Suprapubic skin (tissue), 4 donors: Measurements from ENCODE around the gene E2F4.

Experiments used
- EP300 ChIP-seq: sonication (generic); formaldehyde crosslinking; IDR thresholded peaks from one replicate; pipeline ENCODE4 v1.6.1; 2017; ENCODE audit warnings: antibody characterized with exemption
- POLR2A ChIP-seq, 2 donors: fragments of 450-650 bp; IDR thresholded peaks; one replicate each; pipeline ENCODE4 v1.6.1; 2017; ENCODE audit warnings: antibody characterized with exemption in 2 of 2, mild to moderate bottlenecking in 2 of 2, moderate library complexity in 2 of 2
- POLR2AphosphoS5 ChIP-seq, 3 donors: sonication (generic); formaldehyde crosslinking; IDR thresholded peaks; one replicate each; pipeline ENCODE4 v1.6.1; 2017; ENCODE audit warnings: antibody characterized with exemption in 3 of 3
- TF ChIP-seq, protein P1 (sequence below), 2 donors: fragments of 200-600 bp in 1 of 2; fragments of 450-650 bp in 1 of 2; sonication (generic) in 1 of 2; IDR thresholded peaks; one replicate each; pipeline ENCODE4 v1.5.1; 2016 to 2019; ENCODE audit warnings: antibody characterized with exemption in 2 of 2, mild to moderate bottlenecking in 1 of 2, moderate library complexity in 1 of 2

DNA sequence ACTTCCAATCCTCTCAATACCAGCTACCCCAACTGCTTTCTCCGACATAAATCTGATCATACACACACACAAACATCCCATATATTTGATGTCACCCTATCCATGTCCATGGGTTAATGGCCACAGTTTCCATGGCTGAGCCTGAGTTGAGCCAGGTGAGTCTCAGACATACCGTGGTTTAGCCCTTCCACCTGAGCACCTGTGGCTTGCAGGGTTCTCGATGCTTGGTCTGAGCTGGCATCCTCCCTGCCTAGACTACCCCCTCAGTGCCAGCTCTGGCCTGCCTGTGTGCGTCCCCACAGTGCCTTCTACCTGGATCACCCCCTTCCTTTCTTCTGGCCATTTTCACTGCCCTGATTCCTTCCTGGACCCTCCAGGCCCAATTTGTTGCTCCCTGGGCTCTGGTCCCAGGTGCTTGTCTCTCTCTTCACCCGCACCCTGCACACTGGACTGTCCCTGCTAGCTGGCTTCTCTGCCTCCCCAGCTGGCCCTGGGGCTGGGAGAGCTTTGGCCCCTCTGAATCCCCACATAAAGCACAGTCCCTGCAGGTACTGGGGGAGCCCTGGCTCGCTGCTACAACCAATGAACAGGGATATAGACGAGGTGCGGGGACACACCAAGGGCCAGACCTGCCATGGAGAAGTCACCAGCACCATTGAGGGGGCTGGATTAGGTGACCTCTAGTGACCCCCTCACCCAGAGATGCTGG is 14.3 kb downstream of the E2F4 start:
- TF ChIP-seq, protein P1, sequence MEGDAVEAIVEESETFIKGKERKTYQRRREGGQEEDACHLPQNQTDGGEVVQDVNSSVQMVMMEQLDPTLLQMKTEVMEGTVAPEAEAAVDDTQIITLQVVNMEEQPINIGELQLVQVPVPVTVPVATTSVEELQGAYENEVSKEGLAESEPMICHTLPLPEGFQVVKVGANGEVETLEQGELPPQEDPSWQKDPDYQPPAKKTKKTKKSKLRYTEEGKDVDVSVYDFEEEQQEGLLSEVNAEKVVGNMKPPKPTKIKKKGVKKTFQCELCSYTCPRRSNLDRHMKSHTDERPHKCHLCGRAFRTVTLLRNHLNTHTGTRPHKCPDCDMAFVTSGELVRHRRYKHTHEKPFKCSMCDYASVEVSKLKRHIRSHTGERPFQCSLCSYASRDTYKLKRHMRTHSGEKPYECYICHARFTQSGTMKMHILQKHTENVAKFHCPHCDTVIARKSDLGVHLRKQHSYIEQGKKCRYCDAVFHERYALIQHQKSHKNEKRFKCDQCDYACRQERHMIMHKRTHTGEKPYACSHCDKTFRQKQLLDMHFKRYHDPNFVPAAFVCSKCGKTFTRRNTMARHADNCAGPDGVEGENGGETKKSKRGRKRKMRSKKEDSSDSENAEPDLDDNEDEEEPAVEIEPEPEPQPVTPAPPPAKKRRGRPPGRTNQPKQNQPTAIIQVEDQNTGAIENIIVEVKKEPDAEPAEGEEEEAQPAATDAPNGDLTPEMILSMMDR (IDR thresholded peaks at IDR 0.05), result no peak
- TF ChIP-seq POLR2AphosphoS5 (IDR thresholded peaks at IDR 0.05) (no peak), EP300 (no peak), POLR2A (IDR thresholded peaks at IDR 0.05) (no peak)
